Suprapubic skin (tissue), 4 donors: ENCODE results near the gene VASH2.

Source experiments
- EP300 ChIP-seq: sonication (generic); formaldehyde crosslinking; IDR thresholded peaks from one replicate; pipeline ENCODE4 v1.6.1; 2017; ENCODE audit warnings: antibody characterized with exemption
- POLR2A ChIP-seq, 2 donors: fragments of 450-650 bp; IDR thresholded peaks; one replicate each; pipeline ENCODE4 v1.6.1; 2017; ENCODE audit warnings: antibody characterized with exemption in 2 of 2, mild to moderate bottlenecking in 2 of 2, moderate library complexity in 2 of 2
- POLR2AphosphoS5 ChIP-seq, 3 donors: sonication (generic); formaldehyde crosslinking; IDR thresholded peaks; one replicate each; pipeline ENCODE4 v1.6.1; 2017; ENCODE audit warnings: antibody characterized with exemption in 3 of 3
- TF ChIP-seq, protein P1 (sequence below), 2 donors: fragments of 200-600 bp in 1 of 2; fragments of 450-650 bp in 1 of 2; sonication (generic) in 1 of 2; IDR thresholded peaks; one replicate each; pipeline ENCODE4 v1.5.1; 2016 to 2019; ENCODE audit warnings: antibody characterized with exemption in 2 of 2, mild to moderate bottlenecking in 1 of 2, moderate library complexity in 1 of 2

- TF ChIP-seq, protein P1, sequence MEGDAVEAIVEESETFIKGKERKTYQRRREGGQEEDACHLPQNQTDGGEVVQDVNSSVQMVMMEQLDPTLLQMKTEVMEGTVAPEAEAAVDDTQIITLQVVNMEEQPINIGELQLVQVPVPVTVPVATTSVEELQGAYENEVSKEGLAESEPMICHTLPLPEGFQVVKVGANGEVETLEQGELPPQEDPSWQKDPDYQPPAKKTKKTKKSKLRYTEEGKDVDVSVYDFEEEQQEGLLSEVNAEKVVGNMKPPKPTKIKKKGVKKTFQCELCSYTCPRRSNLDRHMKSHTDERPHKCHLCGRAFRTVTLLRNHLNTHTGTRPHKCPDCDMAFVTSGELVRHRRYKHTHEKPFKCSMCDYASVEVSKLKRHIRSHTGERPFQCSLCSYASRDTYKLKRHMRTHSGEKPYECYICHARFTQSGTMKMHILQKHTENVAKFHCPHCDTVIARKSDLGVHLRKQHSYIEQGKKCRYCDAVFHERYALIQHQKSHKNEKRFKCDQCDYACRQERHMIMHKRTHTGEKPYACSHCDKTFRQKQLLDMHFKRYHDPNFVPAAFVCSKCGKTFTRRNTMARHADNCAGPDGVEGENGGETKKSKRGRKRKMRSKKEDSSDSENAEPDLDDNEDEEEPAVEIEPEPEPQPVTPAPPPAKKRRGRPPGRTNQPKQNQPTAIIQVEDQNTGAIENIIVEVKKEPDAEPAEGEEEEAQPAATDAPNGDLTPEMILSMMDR (IDR thresholded peaks at IDR 0.05): no peak
- no peak for TF ChIP-seq EP300
- TF ChIP-seq POLR2A (IDR thresholded peaks at IDR 0.05): no peak
- TF ChIP-seq POLR2AphosphoS5 (IDR thresholded peaks at IDR 0.05): no peak
Observed at GRCh38 chr1:212945056-212945455, 5.3 kb upstream of the VASH2 start.
